Measurements from ENCODE around the gene AQP2. TPM values are rescaled to one million over a fixed set of nuclear protein-coding genes. Genes with fewer than 3 reads are reported as not detected.

The AQP2 gene
- total RNA-seq, 1 experiment from 2014 or later, result not detected

DNA sequence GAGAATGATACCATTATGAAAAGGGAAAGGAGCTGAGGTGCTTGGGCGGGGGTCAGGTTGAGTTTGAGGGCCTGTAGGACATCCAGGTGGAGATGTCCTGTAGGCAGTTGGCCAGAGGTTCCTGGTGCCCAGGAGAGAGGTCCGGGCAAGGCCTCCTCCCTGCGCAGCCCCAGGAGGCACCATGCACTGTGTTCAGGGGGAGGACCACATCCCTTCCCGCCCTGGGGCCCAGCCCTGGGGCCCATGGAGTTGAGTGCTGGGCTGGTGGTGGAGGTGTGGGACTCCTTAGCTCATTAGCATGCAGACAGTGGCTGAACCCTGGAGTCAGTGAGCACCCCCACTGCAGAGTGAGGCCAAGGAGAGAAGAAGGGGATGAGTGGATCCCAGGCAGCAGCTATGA, 41.2 kb upstream of the AQP2 start:
- BruUV-seq (replicated peaks), result no TSS peak
- CTCF ChIA-PET, result no interaction called here
- H3K9me3 ChIP-seq, result no peaks in the 10 kb centered on the region
- H3K4me1 ChIP-seq, result no peaks in the 10 kb centered on the region
- H3K4me3 ChIP-seq (ENCODE audit: low read depth, low read length), result no peak overlapping the region
- no peaks in the 10 kb centered on the region for H3K36me3 ChIP-seq (ENCODE audit: control insufficient read depth, insufficient read depth, low read length)
- H3K27ac Mint-ChIP-seq (ENCODE audit: unreplicated experiment), result no peak overlapping the region
- intact Hi-C loops (cut with micrococcal nuclease; ENCODE audit: unreplicated experiment), result no loop called here
- H3K4me1 Mint-ChIP-seq (ENCODE audit: low read depth, unreplicated experiment), result peaks cover 7% of the 10 kb centered on the region
- DNase-seq, result peak in 1 of 2 experiments; percentile 25
- no peaks in the 10 kb centered on the region for H3K27me3 ChIP-seq (replicated peaks; ENCODE audit: control insufficient read depth, insufficient read depth, low read length)
- POLR2A ChIA-PET, result no interaction called here
- H3K4me3 Mint-ChIP-seq (ENCODE audit: unreplicated experiment), result no peak overlapping the region
- TF ChIP-seq, protein P1, sequence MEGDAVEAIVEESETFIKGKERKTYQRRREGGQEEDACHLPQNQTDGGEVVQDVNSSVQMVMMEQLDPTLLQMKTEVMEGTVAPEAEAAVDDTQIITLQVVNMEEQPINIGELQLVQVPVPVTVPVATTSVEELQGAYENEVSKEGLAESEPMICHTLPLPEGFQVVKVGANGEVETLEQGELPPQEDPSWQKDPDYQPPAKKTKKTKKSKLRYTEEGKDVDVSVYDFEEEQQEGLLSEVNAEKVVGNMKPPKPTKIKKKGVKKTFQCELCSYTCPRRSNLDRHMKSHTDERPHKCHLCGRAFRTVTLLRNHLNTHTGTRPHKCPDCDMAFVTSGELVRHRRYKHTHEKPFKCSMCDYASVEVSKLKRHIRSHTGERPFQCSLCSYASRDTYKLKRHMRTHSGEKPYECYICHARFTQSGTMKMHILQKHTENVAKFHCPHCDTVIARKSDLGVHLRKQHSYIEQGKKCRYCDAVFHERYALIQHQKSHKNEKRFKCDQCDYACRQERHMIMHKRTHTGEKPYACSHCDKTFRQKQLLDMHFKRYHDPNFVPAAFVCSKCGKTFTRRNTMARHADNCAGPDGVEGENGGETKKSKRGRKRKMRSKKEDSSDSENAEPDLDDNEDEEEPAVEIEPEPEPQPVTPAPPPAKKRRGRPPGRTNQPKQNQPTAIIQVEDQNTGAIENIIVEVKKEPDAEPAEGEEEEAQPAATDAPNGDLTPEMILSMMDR (IDR thresholded peaks at IDR 0.05; ENCODE audit: insufficient read depth in 1 of 2, low read depth in 1 of 2, low read length in 1 of 2, severe bottlenecking in 1 of 2, unreplicated experiment in 1 of 2), result no peak
- no peaks in the 10 kb centered on the region for H3K36me3 Mint-ChIP-seq (ENCODE audit: insufficient read depth, unreplicated experiment)
- H3K9me3 Mint-ChIP-seq (ENCODE audit: unreplicated experiment), result no peaks in the 10 kb centered on the region
- H3K27me3 Mint-ChIP-seq (ENCODE audit: insufficient read depth, unreplicated experiment), result no peaks in the 10 kb centered on the region

DNA sequence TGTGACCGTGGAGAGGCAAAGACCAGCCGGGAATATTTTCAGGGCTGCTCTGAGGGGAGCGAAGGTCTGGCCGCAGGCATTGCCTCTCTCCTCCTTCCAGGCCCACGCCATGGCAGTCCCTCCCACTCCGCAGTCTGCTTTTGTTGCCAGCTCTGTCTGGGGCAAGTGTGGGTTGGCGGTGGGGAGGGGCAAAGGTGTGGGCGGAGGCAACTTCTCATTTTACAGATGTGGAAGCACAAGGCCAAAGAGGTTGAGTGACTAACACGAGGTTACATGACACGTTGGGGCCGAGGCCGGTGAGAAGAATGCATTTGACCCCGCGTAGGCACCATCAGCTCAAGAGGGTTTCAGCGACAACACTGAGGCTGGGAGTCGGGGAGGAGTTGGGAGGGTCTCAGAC, 40.7 kb upstream of the AQP2 start:
- no peaks in the 10 kb centered on the region for H3K27me3 ChIP-seq (replicated peaks; ENCODE audit: control insufficient read depth, insufficient read depth, low read length)
- intact Hi-C loops (cut with micrococcal nuclease; ENCODE audit: unreplicated experiment), result no loop called here
- no peak overlapping the region for H3K4me3 ChIP-seq (ENCODE audit: low read depth, low read length)
- DNase-seq, result peak in 1 of 2 experiments; percentile 27
- H3K4me1 Mint-ChIP-seq (ENCODE audit: low read depth, unreplicated experiment), result peaks cover 7% of the 10 kb centered on the region
- H3K27me3 Mint-ChIP-seq (ENCODE audit: insufficient read depth, unreplicated experiment), result no peaks in the 10 kb centered on the region
- no peaks in the 10 kb centered on the region for H3K36me3 Mint-ChIP-seq (ENCODE audit: insufficient read depth, unreplicated experiment)
- ChIA-PET POLR2A (no interaction called here), CTCF (no interaction called here)
- no TSS peak for BruUV-seq (replicated peaks)
- H3K4me1 ChIP-seq, result no peaks in the 10 kb centered on the region
- H3K4me3 Mint-ChIP-seq (ENCODE audit: unreplicated experiment), result no peak overlapping the region
- H3K27ac Mint-ChIP-seq (ENCODE audit: unreplicated experiment), result no peak overlapping the region
- TF ChIP-seq, protein P1 (IDR thresholded peaks at IDR 0.05; ENCODE audit: insufficient read depth in 1 of 2, low read depth in 1 of 2, low read length in 1 of 2, severe bottlenecking in 1 of 2, unreplicated experiment in 1 of 2), result no peak
- H3K36me3 ChIP-seq (ENCODE audit: control insufficient read depth, insufficient read depth, low read length), result no peaks in the 10 kb centered on the region
- no peaks in the 10 kb centered on the region for H3K9me3 ChIP-seq
- H3K9me3 Mint-ChIP-seq (ENCODE audit: unreplicated experiment), result no peaks in the 10 kb centered on the region

DNA sequence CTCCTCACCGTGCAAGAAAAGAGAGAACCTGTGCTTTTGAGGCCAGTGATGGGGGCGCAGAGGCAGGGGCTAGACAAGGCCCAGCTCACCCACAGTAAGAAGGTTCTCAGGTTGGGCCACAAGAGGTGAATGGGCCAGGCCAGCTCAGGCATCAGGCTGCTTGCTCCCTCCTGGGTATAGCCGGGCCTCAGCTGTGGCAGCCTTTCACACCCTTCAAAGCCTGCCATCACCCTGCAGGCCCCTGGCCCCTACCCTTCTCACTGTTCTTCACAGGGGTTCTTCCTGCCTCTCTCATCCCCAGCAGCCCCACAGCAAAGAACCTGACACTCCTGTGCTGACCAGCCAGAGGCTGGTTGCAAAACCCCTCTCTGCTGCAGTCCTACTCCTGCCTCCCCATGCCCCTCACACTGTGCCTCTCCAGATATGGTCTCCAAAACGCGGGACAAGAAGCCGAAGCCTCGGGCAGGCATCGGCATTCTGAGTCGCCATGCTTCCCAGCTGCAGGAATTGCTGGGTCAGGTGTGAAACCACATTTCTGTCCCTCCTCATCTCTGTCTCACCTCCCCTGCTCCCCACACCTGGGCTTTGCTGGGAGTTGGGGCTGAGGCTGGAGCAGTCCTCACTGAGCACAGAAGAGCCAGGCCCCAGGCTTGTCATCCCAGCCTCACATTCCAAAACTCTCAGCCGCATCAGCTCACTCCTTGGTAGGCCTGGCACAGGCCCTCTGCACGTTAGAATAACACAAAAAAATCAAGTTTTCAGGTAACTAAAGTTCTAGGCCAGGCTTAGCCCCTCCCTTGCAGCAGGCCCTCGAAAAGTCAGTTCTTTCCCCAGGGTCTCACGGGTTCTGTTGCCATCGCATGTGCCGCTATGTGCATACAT, 40.0 kb upstream of the AQP2 start:
- CTCF ChIA-PET, result no interaction called here
- Mint-ChIP-seq H3K4me1 (ENCODE audit: low read depth, unreplicated experiment) (peaks cover 4% of the 10 kb centered on the region), H3K4me3 (ENCODE audit: unreplicated experiment) (no peak overlapping the region), H3K36me3 (ENCODE audit: insufficient read depth, unreplicated experiment) (no peaks in the 10 kb centered on the region), H3K27ac (ENCODE audit: unreplicated experiment) (no peak overlapping the region), H3K9me3 (ENCODE audit: unreplicated experiment) (no peaks in the 10 kb centered on the region), H3K27me3 (ENCODE audit: insufficient read depth, unreplicated experiment) (no peaks in the 10 kb centered on the region)
- H3K4me3 ChIP-seq (ENCODE audit: low read depth, low read length), result no peak overlapping the region
- no peaks in the 10 kb centered on the region for H3K36me3 ChIP-seq (ENCODE audit: control insufficient read depth, insufficient read depth, low read length)
- TF ChIP-seq, protein P1 (IDR thresholded peaks at IDR 0.05; ENCODE audit: insufficient read depth in 1 of 2, low read depth in 1 of 2, low read length in 1 of 2, severe bottlenecking in 1 of 2, unreplicated experiment in 1 of 2), result no peak
- no peaks in the 10 kb centered on the region for H3K4me1 ChIP-seq
- H3K9me3 ChIP-seq, result no peaks in the 10 kb centered on the region
- no TSS peak for BruUV-seq (replicated peaks)
- H3K27me3 ChIP-seq (replicated peaks; ENCODE audit: control insufficient read depth, insufficient read depth, low read length), result no peaks in the 10 kb centered on the region
- DNase-seq, result peak in 1 of 2 experiments; percentile 27
- POLR2A ChIA-PET, result no interaction called here
- intact Hi-C loops (cut with micrococcal nuclease; ENCODE audit: unreplicated experiment), result no loop called here
